ENCODE results near the gene PHLPP2.

Gene PHLPP2

DNA sequence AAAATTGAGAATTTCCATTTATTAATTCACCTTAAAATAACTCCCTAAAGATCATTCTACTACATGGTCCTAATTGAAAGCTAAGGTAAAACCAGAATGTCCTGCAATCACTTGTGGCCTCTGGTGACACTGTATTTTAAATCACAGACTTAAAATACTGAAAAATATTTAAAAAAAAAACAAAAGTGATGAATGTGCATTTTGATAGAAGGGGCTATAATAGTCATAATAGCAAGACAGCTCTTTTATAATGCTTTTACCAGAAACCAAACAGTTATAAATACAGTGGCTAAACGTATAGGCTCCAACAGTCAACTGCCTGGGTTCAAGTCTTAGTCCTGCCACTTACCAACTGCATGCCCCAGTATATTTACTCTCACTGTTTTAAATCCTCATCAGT is 21.2 kb downstream of the PHLPP2 start:
- no peak overlapping the region for H2AFZ ChIP-seq
- no peaks in the 10 kb centered on the region for H3K9me3 ChIP-seq (ENCODE audit: control insufficient read depth, low read length)
- H3K4me2 ChIP-seq (ENCODE audit: low read length), result no peak overlapping the region
- H3K27me3 ChIP-seq (ENCODE audit: control insufficient read depth, insufficient read depth, low read length), result no peaks in the 10 kb centered on the region
- no peaks in the 10 kb centered on the region for H3K4me1 ChIP-seq
- H3K9ac ChIP-seq, result no peak overlapping the region
- TF ChIP-seq, protein P1, sequence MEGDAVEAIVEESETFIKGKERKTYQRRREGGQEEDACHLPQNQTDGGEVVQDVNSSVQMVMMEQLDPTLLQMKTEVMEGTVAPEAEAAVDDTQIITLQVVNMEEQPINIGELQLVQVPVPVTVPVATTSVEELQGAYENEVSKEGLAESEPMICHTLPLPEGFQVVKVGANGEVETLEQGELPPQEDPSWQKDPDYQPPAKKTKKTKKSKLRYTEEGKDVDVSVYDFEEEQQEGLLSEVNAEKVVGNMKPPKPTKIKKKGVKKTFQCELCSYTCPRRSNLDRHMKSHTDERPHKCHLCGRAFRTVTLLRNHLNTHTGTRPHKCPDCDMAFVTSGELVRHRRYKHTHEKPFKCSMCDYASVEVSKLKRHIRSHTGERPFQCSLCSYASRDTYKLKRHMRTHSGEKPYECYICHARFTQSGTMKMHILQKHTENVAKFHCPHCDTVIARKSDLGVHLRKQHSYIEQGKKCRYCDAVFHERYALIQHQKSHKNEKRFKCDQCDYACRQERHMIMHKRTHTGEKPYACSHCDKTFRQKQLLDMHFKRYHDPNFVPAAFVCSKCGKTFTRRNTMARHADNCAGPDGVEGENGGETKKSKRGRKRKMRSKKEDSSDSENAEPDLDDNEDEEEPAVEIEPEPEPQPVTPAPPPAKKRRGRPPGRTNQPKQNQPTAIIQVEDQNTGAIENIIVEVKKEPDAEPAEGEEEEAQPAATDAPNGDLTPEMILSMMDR (IDR thresholded peaks at IDR 0.05), result no peak
- H3K36me3 ChIP-seq (ENCODE audit: control insufficient read depth, insufficient read depth, low read length), result no peaks in the 10 kb centered on the region
- H3K4me3 ChIP-seq (ENCODE audit: low read depth, low read length), result no peak overlapping the region
- H3K79me2 ChIP-seq, result peaks cover 3% of the 10 kb centered on the region
- no peak overlapping the region for H3K27ac ChIP-seq

GRCh38 chr16:71700831-71701230 is 23.7 kb downstream of the PHLPP2 start:
- TF ChIP-seq, protein P1 (IDR thresholded peaks at IDR 0.05), result no peak
- Histone ChIP-seq H3K4me3 (ENCODE audit: low read depth, low read length) (no peak overlapping the region), H3K9ac (no peak overlapping the region)

DNA sequence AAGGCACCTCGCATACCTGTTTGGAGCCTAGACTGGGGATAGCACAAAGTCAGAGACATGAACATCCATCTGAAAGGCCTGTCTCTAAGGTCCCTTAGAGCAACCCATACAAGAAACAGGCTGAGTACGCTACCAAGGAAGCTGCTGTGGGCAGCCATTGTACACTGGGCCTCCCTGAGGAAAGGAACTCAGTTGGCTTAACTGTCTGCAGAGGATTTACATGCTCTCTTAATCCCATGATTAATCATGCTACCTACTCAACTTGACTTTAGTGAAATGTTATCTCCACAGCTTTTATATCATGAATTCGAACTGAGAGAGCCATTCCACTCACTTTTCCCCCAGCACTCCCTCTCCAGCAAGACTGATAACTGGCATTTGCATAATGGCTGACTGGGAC is 26.0 kb downstream of the PHLPP2 start:
- H3K4me1 ChIP-seq, result no peaks in the 10 kb centered on the region
- H3K4me2 ChIP-seq (ENCODE audit: low read length), result no peak overlapping the region
- no peaks in the 10 kb centered on the region for H3K9me3 ChIP-seq (ENCODE audit: control insufficient read depth, low read length)
- no peak overlapping the region for H3K4me3 ChIP-seq (ENCODE audit: low read depth, low read length)
- no peak overlapping the region for H2AFZ ChIP-seq
- no peak overlapping the region for H3K9ac ChIP-seq
- TF ChIP-seq, protein P1 (IDR thresholded peaks at IDR 0.05), result no peak
- H3K79me2 ChIP-seq, result peaks cover 3% of the 10 kb centered on the region
- no peak overlapping the region for H3K27ac ChIP-seq
- H3K36me3 ChIP-seq (ENCODE audit: control insufficient read depth, insufficient read depth, low read length), result no peaks in the 10 kb centered on the region
- no peaks in the 10 kb centered on the region for H3K27me3 ChIP-seq (ENCODE audit: control insufficient read depth, insufficient read depth, low read length)

More at GRCh38 chr16:71700831-71701230, 23.7 kb downstream of the PHLPP2 start:
- H3K4me1 ChIP-seq, result no peaks in the 10 kb centered on the region
- H3K27me3 ChIP-seq (ENCODE audit: control insufficient read depth, insufficient read depth, low read length), result no peaks in the 10 kb centered on the region
- no peaks in the 10 kb centered on the region for H3K36me3 ChIP-seq (ENCODE audit: control insufficient read depth, insufficient read depth, low read length)
- no peaks in the 10 kb centered on the region for H3K9me3 ChIP-seq (ENCODE audit: control insufficient read depth, low read length)
- H3K27ac ChIP-seq, result no peak overlapping the region
- H3K4me2 ChIP-seq (ENCODE audit: low read length), result no peak overlapping the region
- peaks cover 3% of the 10 kb centered on the region for H3K79me2 ChIP-seq
- no peak overlapping the region for H2AFZ ChIP-seq

DNA sequence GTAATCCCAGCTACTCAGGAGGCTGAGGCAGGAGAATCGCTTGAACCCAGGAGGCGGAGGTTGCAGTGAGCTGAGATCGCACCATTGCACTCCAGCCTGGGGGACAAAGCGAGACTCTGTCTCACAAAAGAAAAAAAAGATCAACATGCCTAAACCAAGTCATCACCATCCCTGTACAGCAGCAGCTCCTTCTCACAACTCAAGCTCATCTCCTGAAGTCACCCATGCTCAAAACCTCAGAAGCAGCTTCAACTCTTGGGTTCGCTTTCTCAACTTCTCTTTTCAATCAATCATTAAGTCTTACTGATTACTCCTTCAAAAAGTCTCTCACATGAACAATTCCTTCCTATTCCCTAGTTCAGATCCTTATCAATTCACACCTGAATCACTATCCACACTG is 31.3 kb downstream of the PHLPP2 start:
- H3K4me2 ChIP-seq (ENCODE audit: low read length), result no peak overlapping the region
- no peak overlapping the region for H3K27ac ChIP-seq
- TF ChIP-seq, protein P1 (IDR thresholded peaks at IDR 0.05), result no peak
- H2AFZ ChIP-seq, result no peak overlapping the region
- H3K4me1 ChIP-seq, result no peaks in the 10 kb centered on the region
- no peaks in the 10 kb centered on the region for H3K9me3 ChIP-seq (ENCODE audit: control insufficient read depth, low read length)
- peaks cover 2% of the 10 kb centered on the region for H3K79me2 ChIP-seq
- no peaks in the 10 kb centered on the region for H3K36me3 ChIP-seq (ENCODE audit: control insufficient read depth, insufficient read depth, low read length)
- no peak overlapping the region for H3K4me3 ChIP-seq (ENCODE audit: low read depth, low read length)
- H3K9ac ChIP-seq, result no peak overlapping the region
- H3K27me3 ChIP-seq (ENCODE audit: control insufficient read depth, insufficient read depth, low read length), result no peaks in the 10 kb centered on the region

GRCh38 chr16:71689901-71690300 is 34.6 kb downstream of the PHLPP2 start:
- Histone ChIP-seq H3K4me3 (ENCODE audit: low read depth, low read length) (no peak overlapping the region), H3K4me1 (no peaks in the 10 kb centered on the region), H2AFZ (no peak overlapping the region), H3K79me2 (no peaks in the 10 kb centered on the region), H3K36me3 (ENCODE audit: control insufficient read depth, insufficient read depth, low read length) (no peaks in the 10 kb centered on the region), H3K27me3 (ENCODE audit: control insufficient read depth, insufficient read depth, low read length) (no peaks in the 10 kb centered on the region), H3K27ac (no peak overlapping the region), H3K9me3 (ENCODE audit: control insufficient read depth, low read length) (no peaks in the 10 kb centered on the region), H3K4me2 (ENCODE audit: low read length) (no peak overlapping the region), H3K9ac (no peak overlapping the region)
- TF ChIP-seq, protein P1 (IDR thresholded peaks at IDR 0.05), result no peak
